SHP77 (cell line): Measurements from ENCODE around the gene OR52E6.

Source experiments
- DNase-seq, 2 experiments: peaks; one replicate each; lab custom pipeline; 2025; lab: John Stamatoyannopoulos, UW

Gene OR52E6

GRCh38 chr11:5796541-5796940 lies 45.2 kb downstream of the OR52E6 start:
- no peak for DNase-seq

DNA sequence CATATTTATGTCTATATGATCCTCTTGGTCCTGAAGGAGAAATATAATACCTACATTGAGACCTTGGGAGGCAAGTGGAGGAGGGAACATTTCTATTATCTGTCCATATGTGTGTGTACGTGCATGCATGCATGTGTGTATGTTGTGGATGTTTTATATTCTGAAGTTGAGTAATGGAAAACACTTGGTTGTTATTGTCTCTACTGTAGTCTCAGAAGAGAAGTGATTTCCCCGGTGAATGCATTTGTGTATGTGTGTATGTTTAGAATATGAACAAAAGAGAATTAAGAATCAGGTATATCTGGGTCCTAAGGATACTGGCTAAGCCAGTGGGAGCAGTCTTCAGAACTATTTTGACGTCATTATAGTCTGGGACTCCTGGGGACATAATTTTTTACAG lies 50.5 kb downstream of the OR52E6 start, which contains the start of gene OR52N1:
Gene OR52N1 (minus strand): TSS at position 101 of the 400 bp plus-strand sequence. CDS start 2,449 bp downstream, outside the sequence.
- no peak for DNase-seq
